DMS114 treated with DMSO at 0.1 percent for 48 hours (cell line): Measurements from ENCODE around the gene HNRNPAB.
"Not testable (repeated sequence)": the region's sequence is repeated elsewhere in the genome, so short reads cannot be mapped to it uniquely, and the experiment has no call there.

Source experiments
- DNase-seq: peaks from one replicate; lab custom pipeline; 2025; ENCODE audit not compliant: unreplicated experiment; lab: John Stamatoyannopoulos, UW

The HNRNPAB gene

GRCh38 chr5:178196281-178196812, 8.0 kb upstream of the HNRNPAB start:
- no peak for DNase-seq

DNA sequence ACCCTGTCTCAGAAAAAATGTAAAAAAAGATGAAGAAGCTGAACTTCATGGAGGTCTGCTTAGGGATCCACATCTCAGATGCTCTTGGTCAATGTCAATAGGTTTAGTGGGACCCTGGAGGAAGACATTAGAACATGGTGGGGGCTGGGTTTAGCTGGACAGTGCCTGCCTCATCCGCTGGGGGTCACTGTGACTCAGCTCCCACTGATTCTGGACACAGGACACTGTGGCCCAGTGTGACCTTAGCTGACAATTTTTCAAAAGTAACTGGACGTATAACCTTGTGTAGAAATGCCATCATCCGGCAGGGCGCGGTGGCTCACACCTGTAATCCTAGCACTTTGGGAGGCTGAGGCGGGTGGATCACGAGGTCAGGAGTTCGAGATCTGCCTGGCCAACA, 7.3 kb upstream of the HNRNPAB start:
- no peak for DNase-seq

DNA sequence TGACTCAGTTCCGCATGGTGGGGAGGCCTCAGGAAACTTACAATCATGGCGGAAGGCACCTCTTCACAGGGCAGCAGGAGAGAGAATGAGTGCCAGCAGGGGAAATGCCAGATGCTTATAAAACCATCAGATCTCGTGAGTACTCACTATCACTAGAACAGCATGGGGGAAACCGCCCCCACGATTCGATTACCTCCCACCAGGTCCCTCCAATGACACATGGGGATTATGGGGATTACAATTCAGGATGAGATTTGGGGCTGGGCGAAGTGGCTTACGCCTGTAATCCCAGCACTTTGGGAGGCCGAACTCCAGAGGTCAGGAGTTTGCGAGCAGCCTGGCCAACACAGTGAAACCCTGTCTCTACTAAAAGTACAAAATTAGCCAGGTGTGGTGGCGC, 6.2 kb upstream of the HNRNPAB start:
- not testable (repeated sequence) for DNase-seq

DNA sequence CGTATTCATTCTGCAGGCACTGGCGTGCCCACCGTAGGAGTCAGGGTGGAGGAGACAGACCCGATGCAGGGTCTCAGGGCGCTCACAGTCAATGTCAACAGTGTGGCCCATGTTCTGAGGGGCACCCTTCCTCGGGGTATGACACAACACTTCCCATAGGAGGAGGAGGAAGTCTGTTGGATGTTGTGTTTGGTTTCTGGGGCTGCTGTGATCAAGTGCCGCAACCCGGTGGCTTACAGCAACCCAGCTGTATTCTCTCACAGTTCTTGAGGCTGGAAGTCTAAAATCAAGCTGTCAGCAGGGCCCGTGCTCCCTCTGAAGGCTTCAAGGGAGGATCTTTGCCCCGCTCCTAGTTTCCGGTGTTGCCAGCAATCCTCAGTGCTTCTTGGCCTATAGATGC, 5.6 kb upstream of the HNRNPAB start:
- no peak for DNase-seq

DNA sequence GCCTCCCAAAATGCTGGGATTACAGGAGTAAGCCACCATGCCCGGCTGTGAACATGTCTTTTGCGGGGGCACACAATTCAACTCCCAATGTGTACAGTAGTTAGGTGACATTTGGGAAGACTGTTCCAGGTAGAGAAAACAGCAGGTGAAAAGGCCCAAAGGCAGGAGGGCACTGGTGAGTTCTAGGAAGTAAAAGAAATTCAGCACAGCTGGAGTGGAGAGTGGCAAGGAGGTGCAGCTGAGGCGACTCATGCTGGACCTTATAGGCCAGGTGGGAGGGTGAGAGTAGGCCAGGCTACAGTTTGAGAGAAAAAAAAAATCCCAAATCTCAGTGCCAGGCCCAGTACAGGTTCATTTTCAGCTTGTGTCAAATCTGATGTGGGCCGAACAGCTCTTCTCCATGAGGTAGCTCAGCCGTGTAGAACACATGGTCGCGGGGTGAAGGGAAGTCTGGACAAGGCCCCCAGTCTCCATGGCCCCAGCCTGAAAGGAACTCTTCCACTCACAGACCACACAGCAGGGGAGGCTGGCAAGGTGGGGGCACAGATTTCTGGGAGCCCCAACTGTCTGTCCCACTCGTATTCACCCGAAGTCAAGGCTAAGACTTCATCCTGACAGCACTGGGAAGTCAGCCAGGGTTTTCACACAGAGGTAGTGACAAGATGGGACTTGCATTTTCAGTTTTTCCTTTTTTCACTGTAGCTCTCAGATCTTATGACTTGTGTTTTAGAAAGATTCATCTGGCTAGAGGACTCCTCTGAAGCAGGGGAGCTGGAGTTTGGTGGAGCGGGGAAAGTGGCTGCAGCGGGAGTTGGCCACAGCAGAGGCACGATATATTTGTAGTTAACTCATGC, 4.5 kb upstream of the HNRNPAB start:
- DNase-seq, result no peak

DNA sequence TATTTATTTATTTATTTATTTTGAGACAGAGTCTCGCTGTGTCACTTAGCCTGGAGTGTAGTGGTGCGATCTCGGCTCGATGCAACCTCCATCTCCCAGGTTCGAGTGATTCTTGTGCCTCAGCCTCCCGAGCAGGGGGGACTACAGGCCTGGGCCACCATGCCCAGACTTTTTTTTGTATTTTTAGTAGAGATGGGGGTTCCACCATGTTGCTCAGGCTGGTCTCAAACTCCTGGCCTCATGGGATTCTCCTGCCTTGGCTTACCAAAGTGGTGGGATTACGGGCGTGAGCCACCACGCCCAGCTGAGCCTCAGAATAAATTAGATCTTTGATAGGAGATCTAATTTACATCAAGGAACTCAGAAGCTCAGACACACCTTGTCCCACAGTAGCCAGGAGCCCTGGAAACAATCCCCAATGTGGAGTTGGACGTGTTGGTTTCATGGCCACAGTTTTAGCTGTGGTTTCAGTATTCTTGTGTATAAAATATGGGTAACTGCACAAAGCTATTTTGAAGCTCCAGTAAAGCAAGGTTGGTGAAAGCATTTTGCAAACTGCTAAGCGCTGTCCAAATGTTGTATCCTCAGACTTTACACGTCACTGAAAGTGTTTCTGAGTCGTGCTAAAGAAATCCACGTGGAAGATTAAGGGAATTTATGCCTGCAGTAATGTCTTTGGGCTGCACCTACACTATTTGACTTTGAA, 3.0 kb upstream of the HNRNPAB start:
- DNase-seq, result no peak

DNA sequence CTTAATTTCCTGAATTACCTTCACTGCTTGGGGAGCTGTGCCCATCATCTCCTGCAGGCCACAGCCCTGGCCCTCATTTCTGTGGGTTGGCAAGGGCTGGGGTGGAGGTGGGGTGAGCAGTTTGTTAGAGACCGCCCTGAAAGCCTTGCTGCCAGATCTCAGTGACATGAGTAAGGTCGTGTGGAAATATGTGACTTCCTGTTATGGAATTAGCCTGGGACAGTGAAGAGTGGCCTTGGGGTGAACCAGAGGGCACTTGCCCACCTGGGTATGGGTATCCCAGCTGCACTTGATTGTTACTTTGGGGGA, 2.5 kb upstream of the HNRNPAB start:
- DNase-seq, result no peak

DNA sequence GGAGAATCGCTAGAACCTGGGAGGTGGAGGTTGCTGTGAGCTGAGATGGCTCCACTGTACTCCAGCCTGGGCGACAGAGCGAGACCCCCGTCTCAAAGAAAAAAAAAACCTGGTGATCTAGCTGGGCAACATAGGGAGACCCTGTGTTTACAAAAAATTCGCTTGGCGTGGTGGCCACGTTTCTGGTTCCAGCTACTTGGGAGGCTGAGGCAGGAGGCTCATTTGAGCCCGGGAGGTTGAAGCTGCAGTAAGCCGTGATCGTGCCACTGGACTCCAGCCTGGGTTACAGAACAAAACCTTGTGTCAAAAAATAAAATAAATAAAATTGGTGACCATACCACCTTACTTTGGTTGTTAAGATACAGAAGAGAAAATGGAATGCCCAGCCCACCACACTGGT, 1.8 kb upstream of the HNRNPAB start:
- no peak for DNase-seq

DNA sequence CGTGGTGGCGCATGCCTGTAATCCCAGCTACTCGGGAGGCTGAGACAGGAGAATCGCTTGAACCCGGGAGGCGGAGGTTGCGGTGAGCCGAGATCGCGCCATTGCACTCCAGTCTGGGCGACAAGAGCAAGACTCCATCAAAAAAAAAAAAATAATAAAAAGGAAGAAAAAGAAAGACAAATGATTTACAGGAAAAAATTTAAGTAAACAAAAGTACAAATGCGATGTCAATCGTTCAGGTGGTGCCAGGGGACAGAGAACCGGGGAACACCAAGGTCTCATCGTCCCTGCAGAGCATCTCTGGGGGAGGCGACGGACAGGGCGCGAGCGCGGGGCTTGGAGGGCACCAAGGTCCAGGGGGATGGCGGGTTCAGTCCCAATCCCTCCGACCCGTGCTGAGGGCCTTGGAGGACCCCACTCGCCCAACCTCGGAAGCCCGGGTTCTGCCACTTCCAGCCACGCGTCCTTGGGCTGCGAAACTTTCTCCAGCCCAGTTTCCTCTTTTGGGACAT, 607 bp upstream of the HNRNPAB start:
- no peak for DNase-seq

- peak; percentile 48 for DNase-seq
Measured at GRCh38 chr5:178204935-178205748, 809 bp downstream of the HNRNPAB start.

DNA sequence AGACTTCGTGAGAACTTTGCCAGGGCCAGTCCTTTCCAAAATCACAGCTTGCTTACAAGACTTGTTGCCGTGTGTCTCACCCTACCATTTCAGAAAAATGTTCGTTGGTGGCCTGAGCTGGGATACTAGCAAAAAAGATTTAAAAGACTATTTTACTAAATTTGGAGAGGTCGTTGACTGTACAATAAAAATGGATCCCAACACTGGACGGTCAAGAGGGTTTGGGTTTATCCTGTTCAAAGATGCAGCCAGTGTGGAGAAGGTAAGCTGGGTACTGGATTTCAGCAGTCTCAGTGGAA, 1.4 kb downstream of the HNRNPAB start:
- DNase-seq, result no peak

- DNase-seq, result no peak
Measured at GRCh38 chr5:178206166-178207101, 2.1 kb downstream of the HNRNPAB start.

DNA sequence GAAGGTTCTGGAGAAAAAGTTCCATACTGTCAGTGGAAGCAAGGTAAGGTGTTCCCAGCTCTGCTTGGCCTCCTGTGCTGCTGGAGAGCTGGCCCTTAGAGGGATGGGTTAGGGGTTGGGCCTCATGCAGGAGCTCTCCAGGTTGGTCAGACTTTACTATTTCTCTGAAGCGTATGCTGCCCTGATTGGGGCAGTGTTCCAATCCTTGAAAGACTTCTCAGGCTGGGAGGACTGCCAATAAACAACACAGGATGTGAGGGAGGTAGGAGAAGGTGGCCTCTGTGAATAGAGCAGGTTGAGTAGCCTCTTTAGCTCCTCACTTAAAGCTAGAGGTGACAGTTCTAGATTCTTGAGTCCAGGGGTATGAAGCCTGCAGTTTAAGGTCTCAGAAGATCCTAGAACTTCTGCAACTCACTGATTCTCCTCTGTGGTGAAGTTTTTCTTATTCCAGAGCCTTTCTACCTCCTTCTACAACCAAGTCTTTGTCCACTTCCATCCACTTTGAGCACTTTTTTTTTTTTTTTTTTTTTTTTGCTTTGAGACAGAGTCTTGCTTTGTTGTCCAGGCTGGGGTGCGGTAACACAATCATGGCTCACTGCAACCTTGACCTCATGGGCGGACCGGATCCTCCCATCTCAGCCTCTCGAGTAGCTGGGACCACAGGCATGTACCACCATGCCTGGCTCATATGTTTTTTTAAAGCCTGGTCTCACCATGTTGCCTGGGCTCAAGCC, 3.0 kb downstream of the HNRNPAB start:
- DNase-seq, result no peak

DNA sequence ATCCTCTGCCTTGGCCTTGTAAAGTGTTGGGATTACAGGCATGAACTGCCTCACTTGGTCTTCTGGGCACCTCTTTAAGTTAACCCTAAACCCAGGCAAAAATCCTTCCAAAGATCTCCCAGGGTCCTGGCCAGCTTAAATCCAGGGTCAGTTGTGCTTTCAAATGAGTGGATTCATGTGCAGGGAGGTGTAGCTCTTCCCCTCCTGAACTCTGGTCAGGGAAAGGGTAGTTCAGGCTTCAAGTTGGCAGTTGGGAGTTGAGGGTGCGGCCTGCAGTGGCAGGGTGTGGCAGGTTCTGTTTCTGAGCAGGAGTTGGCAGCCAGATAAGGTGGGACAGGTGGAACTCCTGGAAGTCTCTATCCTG, 3.6 kb downstream of the HNRNPAB start:
- no peak for DNase-seq

DNA sequence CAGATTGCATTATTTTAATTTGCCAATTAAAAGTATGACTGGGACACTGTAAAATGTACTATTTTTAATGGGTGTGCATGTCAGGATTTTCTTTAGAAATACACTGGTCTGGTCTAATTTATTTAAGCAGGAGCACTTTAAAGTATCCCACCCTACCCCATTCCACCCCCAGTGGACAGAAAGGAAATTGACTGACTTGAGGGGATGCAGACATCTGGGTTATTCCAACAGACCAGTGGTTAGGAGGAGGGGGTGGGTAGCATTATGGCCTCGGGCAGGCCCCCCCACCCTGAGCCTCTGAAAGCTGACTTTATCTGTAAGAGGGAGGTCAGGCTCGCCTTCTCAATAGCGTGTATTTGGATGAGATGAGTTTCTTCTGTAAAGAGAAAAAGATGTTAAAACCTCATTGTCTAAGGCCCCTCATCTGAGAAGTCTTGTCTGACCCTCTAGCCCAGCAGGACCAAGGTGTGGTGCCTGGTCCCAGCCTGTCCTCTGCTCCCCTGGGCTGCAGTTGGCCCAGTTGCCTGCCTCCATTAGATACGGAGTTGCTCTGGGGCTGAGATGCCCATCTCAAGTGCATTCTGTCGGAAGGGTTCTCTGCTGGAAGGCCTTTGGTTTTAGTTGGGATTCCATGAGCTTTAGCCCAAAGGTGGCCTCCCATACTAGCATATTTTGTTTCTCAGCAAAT, 4.4 kb downstream of the HNRNPAB start:
- DNase-seq, result peak; percentile 42

DNA sequence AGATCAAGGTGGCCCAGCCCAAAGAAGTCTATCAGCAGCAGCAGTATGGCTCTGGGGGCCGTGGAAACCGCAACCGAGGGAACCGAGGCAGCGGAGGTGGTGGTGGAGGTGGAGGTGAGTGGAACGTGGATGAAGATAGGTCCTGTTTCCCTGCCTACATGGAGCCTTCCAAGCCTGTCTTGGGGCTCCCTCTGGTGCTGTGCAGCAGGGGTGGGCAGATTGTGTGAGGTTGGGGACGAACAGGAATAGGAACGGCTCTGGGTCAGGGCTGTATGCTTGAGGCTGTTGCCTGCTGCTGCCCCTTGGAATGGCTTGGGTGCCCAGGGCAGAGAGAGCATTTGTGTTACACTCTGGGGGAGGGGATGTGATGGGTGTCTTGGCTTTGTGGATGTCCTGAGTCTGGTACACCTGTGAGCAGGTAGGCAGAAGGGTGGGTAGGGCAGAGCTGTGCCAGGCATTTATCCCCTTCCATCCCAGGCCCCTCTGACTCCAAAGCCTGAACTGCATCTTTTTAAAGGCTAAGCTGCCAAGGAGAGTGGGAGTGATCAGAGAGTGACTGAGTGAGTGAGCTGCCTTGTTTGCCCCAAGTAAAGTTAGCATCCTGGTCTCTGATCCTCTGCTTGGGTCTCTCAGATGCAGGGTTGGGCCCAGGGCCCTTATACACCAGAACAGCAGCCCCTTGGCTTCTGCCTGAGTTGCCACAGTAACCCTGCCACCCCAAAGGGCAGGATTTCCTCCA, 5.2 kb downstream of the HNRNPAB start:
- no peak for DNase-seq

GRCh38 chr5:178210073-178210535, 5.8 kb downstream of the HNRNPAB start:
- DNase-seq, result no peak

DNA sequence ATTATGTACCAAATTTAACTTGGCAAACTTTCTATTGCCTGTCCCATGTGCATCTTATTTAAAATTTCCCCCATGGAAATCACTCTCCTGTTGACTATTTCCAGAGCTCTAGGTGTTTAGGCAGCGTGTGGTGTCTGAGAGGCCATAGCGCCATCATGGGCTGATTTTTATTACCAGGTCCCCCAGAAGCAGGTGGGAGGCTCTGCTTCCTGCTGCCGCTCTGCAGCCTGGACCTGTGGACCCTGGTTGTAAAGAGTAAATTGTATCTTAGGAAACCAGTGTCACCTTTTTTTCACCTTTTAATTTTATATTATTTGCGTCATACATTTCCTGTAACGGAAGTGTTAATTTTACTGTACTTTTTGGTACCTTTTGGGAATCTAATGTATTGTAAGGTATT, 6.4 kb downstream of the HNRNPAB start:
- DNase-seq, result no peak
